ENCODE measurements around the gene ORM2.

ORM2 gene

DNA sequence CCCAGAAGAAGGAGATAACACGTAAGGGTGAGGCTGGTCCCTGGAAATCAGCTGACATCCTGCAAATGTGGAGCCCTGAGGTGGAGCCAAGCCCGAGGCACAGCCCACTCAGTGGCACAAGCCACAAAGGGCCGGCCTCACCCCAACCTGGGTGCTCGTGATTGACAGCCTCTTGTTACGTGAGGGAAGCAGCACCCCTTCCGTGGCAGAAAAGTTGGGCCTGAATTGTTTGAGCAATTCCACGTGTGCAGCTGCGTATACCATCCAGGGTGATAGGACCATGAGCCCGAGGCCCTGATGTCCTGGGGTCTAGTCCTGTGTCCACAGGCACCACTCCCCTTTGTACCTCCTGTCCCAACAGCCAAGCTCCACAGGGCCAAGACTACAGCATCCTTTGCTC, 4.8 kb downstream of the ORM2 start:
- no peak overlapping the region for H3K4me3 ChIP-seq (ENCODE audit: low read depth, low read length)
- TF ChIP-seq, protein P1, sequence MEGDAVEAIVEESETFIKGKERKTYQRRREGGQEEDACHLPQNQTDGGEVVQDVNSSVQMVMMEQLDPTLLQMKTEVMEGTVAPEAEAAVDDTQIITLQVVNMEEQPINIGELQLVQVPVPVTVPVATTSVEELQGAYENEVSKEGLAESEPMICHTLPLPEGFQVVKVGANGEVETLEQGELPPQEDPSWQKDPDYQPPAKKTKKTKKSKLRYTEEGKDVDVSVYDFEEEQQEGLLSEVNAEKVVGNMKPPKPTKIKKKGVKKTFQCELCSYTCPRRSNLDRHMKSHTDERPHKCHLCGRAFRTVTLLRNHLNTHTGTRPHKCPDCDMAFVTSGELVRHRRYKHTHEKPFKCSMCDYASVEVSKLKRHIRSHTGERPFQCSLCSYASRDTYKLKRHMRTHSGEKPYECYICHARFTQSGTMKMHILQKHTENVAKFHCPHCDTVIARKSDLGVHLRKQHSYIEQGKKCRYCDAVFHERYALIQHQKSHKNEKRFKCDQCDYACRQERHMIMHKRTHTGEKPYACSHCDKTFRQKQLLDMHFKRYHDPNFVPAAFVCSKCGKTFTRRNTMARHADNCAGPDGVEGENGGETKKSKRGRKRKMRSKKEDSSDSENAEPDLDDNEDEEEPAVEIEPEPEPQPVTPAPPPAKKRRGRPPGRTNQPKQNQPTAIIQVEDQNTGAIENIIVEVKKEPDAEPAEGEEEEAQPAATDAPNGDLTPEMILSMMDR (IDR thresholded peaks at IDR 0.05; ENCODE audit: low read depth, low read length, missing control alignments) = no peak
- DNase-seq (ENCODE audit: low read depth) = no peak

DNA sequence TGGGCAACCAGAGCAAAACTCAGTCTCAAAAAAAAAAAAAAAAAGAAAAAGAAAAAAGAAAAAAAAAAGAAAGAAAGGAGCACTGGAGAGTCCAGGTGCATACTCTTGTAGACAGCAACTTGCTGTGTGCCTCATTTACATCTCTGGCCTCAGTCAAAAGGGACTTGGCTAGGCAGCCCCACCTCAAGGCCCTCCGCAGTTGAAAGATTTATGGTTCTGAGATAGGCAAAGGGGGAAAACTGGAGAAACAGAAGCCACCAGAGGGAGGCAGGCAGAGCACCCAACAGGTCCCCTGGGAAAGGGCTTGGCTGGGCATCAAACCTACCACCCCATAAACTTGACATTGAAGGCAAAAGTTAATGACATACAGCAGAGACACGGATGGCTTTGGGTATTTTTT, 6.1 kb downstream of the ORM2 start:
- TF ChIP-seq, protein P1 (IDR thresholded peaks at IDR 0.05; ENCODE audit: low read depth, low read length, missing control alignments) = no peak
- H3K4me3 ChIP-seq (ENCODE audit: low read depth, low read length) = no peak overlapping the region
- DNase-seq (ENCODE audit: low read depth) = no peak

- DNase-seq (ENCODE audit: low read depth) = no peak
- TF ChIP-seq, protein P1 (IDR thresholded peaks at IDR 0.05; ENCODE audit: low read depth, low read length, missing control alignments) = no peak
Observed at GRCh38 chr9:114336157-114336556, 6.5 kb downstream of the ORM2 start.

DNA sequence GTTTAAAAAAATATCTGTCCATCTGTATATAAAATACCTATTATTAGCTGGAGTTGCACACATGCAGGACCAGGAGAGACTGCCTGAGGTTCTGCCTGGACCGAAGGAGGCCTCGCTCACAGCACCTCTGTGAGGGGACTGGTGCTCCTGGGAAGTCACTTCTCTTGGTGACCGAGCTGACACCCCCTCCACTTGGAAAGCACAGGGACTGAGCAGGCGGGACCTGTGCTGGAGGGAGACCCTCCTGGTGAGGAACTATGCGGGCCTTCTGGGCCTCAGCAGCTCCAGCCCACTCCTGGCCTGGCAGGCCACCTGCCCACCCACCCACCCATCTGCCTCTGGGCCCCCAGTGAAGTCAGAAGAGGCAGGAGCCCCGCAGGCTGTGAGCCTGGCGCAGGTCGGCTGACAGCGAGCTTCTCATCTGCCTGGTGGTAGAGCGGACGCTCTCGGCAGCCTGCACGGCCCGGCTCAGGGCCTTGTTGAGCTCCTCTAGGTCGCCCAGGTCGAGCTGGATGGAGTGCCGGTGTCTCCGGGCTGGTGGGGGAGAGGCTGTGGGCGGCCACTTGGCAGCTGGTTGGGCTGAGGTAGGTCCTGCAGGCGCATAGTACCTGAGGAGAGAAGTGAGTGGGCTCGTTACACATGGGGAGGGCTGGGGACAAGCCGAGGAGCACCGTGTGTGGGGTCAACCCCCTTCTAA, 7.2 kb downstream of the ORM2 start:
- TF ChIP-seq, protein P1 (IDR thresholded peaks at IDR 0.05; ENCODE audit: low read depth, low read length, missing control alignments) = no peak
- no peak for DNase-seq (ENCODE audit: low read depth)
- no peak overlapping the region for H3K4me3 ChIP-seq (ENCODE audit: low read depth, low read length)

More at GRCh38 chr9:114336157-114336556, 6.5 kb downstream of the ORM2 start:
- H3K4me3 ChIP-seq (ENCODE audit: low read depth, low read length) = no peak overlapping the region

GRCh38 chr9:114338187-114338586, 8.5 kb downstream of the ORM2 start:
- no peak for DNase-seq (ENCODE audit: low read depth)
- TF ChIP-seq, protein P1 (IDR thresholded peaks at IDR 0.05; ENCODE audit: low read depth, low read length, missing control alignments) = no peak
- H3K4me3 ChIP-seq (ENCODE audit: low read depth, low read length) = no peak overlapping the region

DNA sequence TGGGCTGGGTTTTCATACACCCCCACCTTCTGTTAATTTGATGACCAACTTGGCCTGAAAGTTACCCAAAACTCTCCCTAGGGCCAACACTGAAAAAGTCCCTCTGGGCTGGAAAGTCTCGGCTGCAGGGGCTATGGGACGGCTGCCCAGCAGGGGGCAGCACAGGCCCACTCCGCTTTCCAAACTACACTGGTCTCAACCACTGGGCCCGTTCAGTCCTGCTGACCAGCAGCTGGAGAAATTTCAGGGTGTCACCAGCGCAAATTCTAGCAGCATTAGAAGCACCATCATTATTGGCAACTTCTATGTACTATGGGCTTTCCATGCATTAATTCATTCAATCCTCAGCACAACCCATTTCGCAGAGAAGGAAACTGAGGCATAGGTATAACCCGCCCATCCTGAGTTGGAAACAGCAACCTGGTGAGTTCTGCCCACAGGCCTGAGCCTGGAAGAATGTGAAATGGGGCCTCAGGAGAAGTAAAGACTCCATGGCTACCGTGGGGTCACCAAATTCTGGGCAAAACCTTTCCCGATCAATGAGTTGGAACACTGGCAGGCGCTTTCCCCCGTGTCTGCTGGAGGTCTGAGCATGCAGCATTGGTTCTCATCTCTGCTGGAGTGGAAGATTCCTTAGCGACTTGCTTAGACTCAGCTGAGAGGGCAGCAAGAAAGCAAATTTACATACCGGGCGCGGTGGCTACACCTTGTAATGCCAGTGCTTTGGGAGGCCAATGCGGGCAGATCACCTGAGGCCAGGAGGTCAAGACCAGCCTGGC, 9.7 kb downstream of the ORM2 start:
- no peak overlapping the region for H3K4me3 ChIP-seq (ENCODE audit: low read depth, low read length)
- DNase-seq (ENCODE audit: low read depth) = no peak
- TF ChIP-seq, protein P1 (IDR thresholded peaks at IDR 0.05; ENCODE audit: low read depth, low read length, missing control alignments) = peak; percentile 89

Data from GM12864 (cell line).